HG03064 (cell line): ENCODE measurements around the gene SDHB.

ENCODE experiments used
- ATAC-seq: cut with Tn5 transposase; IDR thresholded peaks from one replicate; pipeline ENCODE4 v1.9.1; 2021; ENCODE audit warnings: low read depth; ENCODE audit not compliant: unreplicated experiment

Gene SDHB

GRCh38 chr1:17014671-17015567, 38.9 kb downstream of the SDHB start:
- ATAC-seq: no peak

GRCh38 chr1:17013491-17014320, 40.1 kb downstream of the SDHB start:
- no peak for ATAC-seq

GRCh38 chr1:17012775-17013490, 40.9 kb downstream of the SDHB start:
- no peak for ATAC-seq

- ATAC-seq: peak; percentile 84
Measured at GRCh38 chr1:17011439-17012307, 42.2 kb downstream of the SDHB start, which contains the start of gene ATP13A2. ATP13A2 (minus strand) TSS chr1:17011928; CDS start chr1:17011738, 190 bp downstream.

GRCh38 chr1:17011092-17011438, 42.8 kb downstream of the SDHB start:
- ATAC-seq: no peak

GRCh38 chr1:17009706-17010105, 44.1 kb downstream of the SDHB start:
- ATAC-seq: no peak

- no peak for ATAC-seq
Measured at GRCh38 chr1:17008208-17008855, 45.5 kb downstream of the SDHB start.

GRCh38 chr1:17007121-17007520, 46.7 kb downstream of the SDHB start:
- no peak for ATAC-seq

GRCh38 chr1:17005365-17005740, 48.5 kb downstream of the SDHB start:
- ATAC-seq: no peak

- ATAC-seq: no peak
Measured at GRCh38 chr1:17004466-17005364, 49.1 kb downstream of the SDHB start.

- no peak for ATAC-seq
Measured at GRCh38 chr1:17002524-17002902, 51.3 kb downstream of the SDHB start.

- ATAC-seq: no peak
Measured at GRCh38 chr1:17001760-17002523, 51.9 kb downstream of the SDHB start.

- no peak for ATAC-seq
Measured at GRCh38 chr1:16999863-17000262, 54.0 kb downstream of the SDHB start.

- ATAC-seq: no peak
Measured at GRCh38 chr1:16998589-16998988, 55.2 kb downstream of the SDHB start.

GRCh38 chr1:16996845-16997244, 57.0 kb downstream of the SDHB start:
- no peak for ATAC-seq

- no peak for ATAC-seq
Measured at GRCh38 chr1:16993521-16994038, 60.3 kb downstream of the SDHB start.

- no peak for ATAC-seq
Measured at GRCh38 chr1:16992675-16993074, 61.2 kb downstream of the SDHB start.

- ATAC-seq: no peak
Measured at GRCh38 chr1:16992102-16992501, 61.7 kb downstream of the SDHB start.
